Measurements from ENCODE around the gene SDCBP2. TPM values are rescaled to one million over a fixed set of nuclear protein-coding genes. Genes with fewer than 3 reads are reported as not detected.

The SDCBP2 gene
- polyA plus RNA-seq, 2 of the 4 experiments (the other 2 are of a cell fraction) = 0.35 to 0.58 TPM

- TF ChIP-seq NFE2L2 (conservative IDR thresholded peaks at IDR 0.05; ENCODE audit: low read length) = peak; percentile 67
Observed at GRCh38 chr20:1324598-1325172, 4.3 kb downstream of the SDCBP2 start (continued).

- CTCF ChIA-PET = interaction anchor here (1.0 to 3.3 kb wide), 4 partner anchors 11 to 179 kb away, joined by 3 to 16 read pairs (median 8); partner anchors contain the start of gene SIRPB2
- peak overlapping the region in 1 of 2 experiments; percentile 97; a peak in 2 of 6 replicates for H3K27ac ChIP-seq
- 64% methylated on average over 12 of the region's 12 CpGs for WGBS (ENCODE audit: missing lambda C conversion rate)
- ATAC-seq (no peak), FAIRE-seq (no peak), DNase-seq (ENCODE audit: low read depth in 1 of 2, low spot score in 1 of 2) (no peak)
- peaks cover 34% of the 10 kb centered on the region for H3K4me1 ChIP-seq
- TF ChIP-seq POLR2AphosphoS2 (conservative IDR thresholded peaks at IDR 0.05; ENCODE audit: low read length) (no peak), RFX5 (IDR thresholded peaks at IDR 0.05) (no peak), EHF (CRISPR knock-in tag; IDR thresholded peaks at IDR 0.05) (no peak), SREBF2 (IDR thresholded peaks at IDR 0.05) (no peak), KDM5A (IDR thresholded peaks at IDR 0.05) (no peak), HOXB13 (CRISPR knock-in tag; IDR thresholded peaks at IDR 0.05; ENCODE audit: low read depth) (no peak), CTCF (IDR thresholded peaks at IDR 0.05) (no peak), ZSCAN20 (CRISPR knock-in tag; IDR thresholded peaks at IDR 0.05) (no peak)
- peak overlapping the region; percentile 95 for H3K4me2 ChIP-seq
- POLR2A ChIA-PET = no interaction called here
- H3K9me3 ChIP-seq = no peaks in the 10 kb centered on the region
- no peak overlapping the region; the same call in 2 of the 3 replicates for H3K4me3 ChIP-seq
Observed at GRCh38 chr20:1323830-1324597, 4.9 kb downstream of the SDCBP2 start.

- ATAC-seq (no peak), DNase-seq (ENCODE audit: low read depth in 1 of 2, low spot score in 1 of 2) (no peak), FAIRE-seq (no peak)
- WGBS (ENCODE audit: missing lambda C conversion rate) = 77% methylated on average over 6 of the region's 6 CpGs
- no peaks in the 10 kb centered on the region for H3K9me3 ChIP-seq
- no peak overlapping the region for H3K4me2 ChIP-seq
- no peak overlapping the region for H3K4me3 ChIP-seq
- CTCF ChIA-PET = interaction anchor here (0.9 to 3.3 kb wide), 3 partner anchors 10 to 180 kb away, joined by 3 to 16 read pairs (median 13); no protein-coding TSS in a partner anchor
- H3K27ac ChIP-seq = no peak overlapping the region
- TF ChIP-seq MYC (IDR thresholded peaks at IDR 0.05; ENCODE audit: borderline replicate concordance, low read length) (no peak), RCOR1 (IDR thresholded peaks at IDR 0.05; ENCODE audit: low read depth, low read length) (no peak), ZSCAN20 (CRISPR knock-in tag; IDR thresholded peaks at IDR 0.05) (no peak), NR3C1 (IDR thresholded peaks at IDR 0.05) (no peak), ATOH8 (CRISPR knock-in tag; IDR thresholded peaks at IDR 0.05; ENCODE audit: low read depth) (no peak), RAD21 (conservative IDR thresholded peaks at IDR 0.05 in 1 of 2, IDR thresholded peaks at IDR 0.05 in 1 of 2) (no peak), FOSL2 (IDR thresholded peaks at IDR 0.05) (no peak), FOSL2 (CRISPR knock-in tag; IDR thresholded peaks at IDR 0.05) (no peak), HEYL (CRISPR knock-in tag; IDR thresholded peaks at IDR 0.05) (no peak), SREBF2 (IDR thresholded peaks at IDR 0.05) (no peak), KDM1A (IDR thresholded peaks at IDR 0.05; ENCODE audit: low read depth) (no peak), HES2 (IDR thresholded peaks at IDR 0.05) (no peak), BCL3 (IDR thresholded peaks at IDR 0.05) (no peak), TP53 (CRISPR knock-in tag; IDR thresholded peaks at IDR 0.05) (no peak), EHMT2 (IDR thresholded peaks at IDR 0.05; ENCODE audit: low read depth) (no peak)
- POLR2A ChIA-PET = no interaction called here
- H3K4me1 ChIP-seq = peaks cover 27% of the 10 kb centered on the region
Observed at GRCh38 chr20:1323256-1323655, 5.7 kb downstream of the SDCBP2 start.
